ENCODE results near the gene C5AR2. TPM values are rescaled to one million over a fixed set of nuclear protein-coding genes. Genes with fewer than 3 reads are reported as not detected.
"Not testable (repeated sequence)": the region's sequence is repeated elsewhere in the genome, so short reads cannot be mapped to it uniquely, and the experiment has no call there.

The C5AR2 gene
- total RNA-seq, 1 experiment from 2014 or later, result 0.22 TPM

- TF ChIP-seq E2F4 (CRISPR knock-in tag; IDR thresholded peaks at IDR 0.05; ENCODE audit: borderline replicate concordance, low read depth), result no peak
Measured at GRCh38 chr19:47296036-47296435, 35.9 kb upstream of the C5AR2 start (continued).

- H3K36me3 Mint-ChIP-seq; H3K27me3 Mint-ChIP-seq (ENCODE audit: low read depth); H3K4me3 Mint-ChIP-seq; ATAC-seq; DNase-seq (ENCODE audit: low spot score); H3K27ac Mint-ChIP-seq; POLR2A ChIA-PET; H3K4me1 Mint-ChIP-seq; H3K9me3 Mint-ChIP-seq: not testable (repeated sequence)
- CTCF ChIA-PET, result interaction anchor here (0.6 to 1.2 kb wide), 2 partner anchors 14 to 48 kb away, joined by 3 to 8 read pairs; partner anchors contain the start of gene DHX34
Measured at GRCh38 chr19:47300867-47301266, 31.1 kb upstream of the C5AR2 start.

- Mint-ChIP-seq H3K27me3 (ENCODE audit: low read depth) (peaks cover 11% of the 10 kb centered on the region), H3K27ac (no peak overlapping the region), H3K4me1 (peaks cover 2% of the 10 kb centered on the region), H3K36me3 (no peaks in the 10 kb centered on the region), H3K4me3 (no peak overlapping the region), H3K9me3 (no peaks in the 10 kb centered on the region)
- no peak for DNase-seq (ENCODE audit: low spot score)
- CTCF ChIA-PET, result interaction anchor here (0.9 kb wide), 1 partner anchor 47 kb away, joined by 3 read pairs; the partner anchor contains the start of gene DHX34
- no peak for ATAC-seq
- POLR2A ChIA-PET, result no interaction called here
- TF ChIP-seq RELA (CRISPR knock-in tag; IDR thresholded peaks at IDR 0.05; ENCODE audit: borderline replicate concordance) (no peak), E2F5 (CRISPR knock-in tag; IDR thresholded peaks at IDR 0.05) (no peak), ARID4B (CRISPR knock-in tag; IDR thresholded peaks at IDR 0.05; ENCODE audit: borderline replicate concordance) (no peak), STAT6 (CRISPR knock-in tag; conservative IDR thresholded peaks at IDR 0.05; ENCODE audit: low read depth) (no peak), FOXJ3 (CRISPR knock-in tag; IDR thresholded peaks at IDR 0.05; ENCODE audit: borderline replicate concordance) (no peak), MAX (CRISPR knock-in tag; IDR thresholded peaks at IDR 0.05) (no peak), PRRX2 (CRISPR knock-in tag; IDR thresholded peaks at IDR 0.05) (no peak), ZMAT4 (CRISPR knock-in tag; IDR thresholded peaks at IDR 0.05) (no peak), GRHL2 (CRISPR knock-in tag; IDR thresholded peaks at IDR 0.05; ENCODE audit: insufficient replicate concordance, severe bottlenecking) (no peak), CTCF (IDR thresholded peaks at IDR 0.05) (no peak), AFF4 (CRISPR knock-in tag; IDR thresholded peaks at IDR 0.05; ENCODE audit: borderline replicate concordance) (no peak), OVOL2 (CRISPR knock-in tag; IDR thresholded peaks at IDR 0.05; ENCODE audit: borderline replicate concordance) (no peak), NFATC4 (CRISPR knock-in tag; IDR thresholded peaks at IDR 0.05) (no peak), ZBTB21 (CRISPR knock-in tag; IDR thresholded peaks at IDR 0.05; ENCODE audit: borderline replicate concordance) (no peak), KAT7 (CRISPR knock-in tag; IDR thresholded peaks at IDR 0.05; ENCODE audit: borderline replicate concordance) (no peak)
Measured at GRCh38 chr19:47302249-47302648, 29.7 kb upstream of the C5AR2 start.

All from WTC11 (cell line).